Erythroblast (primary cell): Measurements from ENCODE around the gene METTL18.

Experiments used
- GATA1 ChIP-seq: IDR thresholded peaks from 2 replicates; pipeline ENCODE4 v1.6.1; 2011; ENCODE audit warnings: low read depth, mild to moderate bottlenecking, control low read depth, low read length, moderate library complexity
- POLR2A ChIP-seq: IDR thresholded peaks from 2 replicates; pipeline ENCODE4 v1.6.1; 2011; ENCODE audit warnings: mild to moderate bottlenecking, low read length

DNA sequence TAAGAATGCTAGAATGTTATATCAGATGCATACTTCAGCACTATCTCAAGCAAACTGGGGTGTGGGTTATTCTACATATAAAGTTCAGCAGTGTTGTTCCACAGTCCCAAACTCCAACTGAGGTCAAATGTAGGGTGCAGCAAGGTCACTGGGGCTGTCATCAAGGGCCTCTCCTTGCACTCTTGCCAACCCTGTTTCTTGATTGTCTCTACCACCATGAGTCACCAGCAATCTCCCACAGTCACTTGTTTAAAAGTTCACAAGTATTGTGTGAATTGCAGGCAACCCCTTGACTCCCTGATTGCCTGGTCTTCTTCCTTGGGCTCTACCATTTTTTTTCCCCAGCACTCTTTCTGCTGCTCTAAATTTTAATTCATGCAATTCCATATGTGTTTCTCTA lies 10.6 kb downstream of the METTL18 start:
- no peak for TF ChIP-seq POLR2A
- TF ChIP-seq GATA1: no peak
